MM.1S (cell line): ENCODE data around the gene WNK1.

Source experiments
- CTCF ChIP-seq: fragments of 300-600 bp; sonication (generic); IDR thresholded peaks from 2 replicates; pipeline ENCODE4 v1.5.1; 2016; ENCODE audit warnings: antibody characterized with exemption, low read length, mixed read lengths
- EZH2 ChIP-seq: fragments of 300-600 bp; sonication (generic); optimal IDR thresholded peaks from 2 replicates; pipeline ENCODE3; 2017; ENCODE audit warnings: low read depth, mild to moderate bottlenecking, antibody characterized with exemption, low read length, mixed read lengths

- no peak for TF ChIP-seq EZH2
- no peak for TF ChIP-seq CTCF
These were observed 47.7 kb upstream of the WNK1 start for GRCh38 chr12:704516-705242.
